ENCODE data around the gene CRTC1. TPM values are rescaled to one million over a fixed set of nuclear protein-coding genes. Genes with fewer than 3 reads are reported as not detected.

Gene CRTC1
- 4.3 TPM for total RNA-seq

- Histone ChIP-seq H3K4me1 (ENCODE audit: insufficient read depth, low read length) (peaks cover 46% of the 10 kb centered on the region), H3K4me3 (ENCODE audit: low read length) (peak within 1 kb of the TSS; percentile 53)
Observed at GRCh38 chr19:18683109-18683957, at the start of gene CRTC1. Gene CRTC1, plus strand, starts transcription at chr19:18683680. Its CDS starts 23 bp downstream, at chr19:18683703.

GRCh38 chr19:18634612-18635297, 48.7 kb upstream of the CRTC1 start:
- no peaks in the 10 kb centered on the region for H3K27me3 ChIP-seq (ENCODE audit: insufficient read depth, low read length)
- peaks cover 18% of the 10 kb centered on the region for H3K4me1 ChIP-seq (ENCODE audit: insufficient read depth, low read length)
- no peak overlapping the region for H3K4me3 ChIP-seq (ENCODE audit: low read length)
- no peaks in the 10 kb centered on the region for H3K9me3 ChIP-seq (ENCODE audit: low read depth, low read length)

More at GRCh38 chr19:18683109-18683957, at the start of gene CRTC1:
- Histone ChIP-seq H3K9me3 (ENCODE audit: low read depth, low read length) (no peaks in the 10 kb centered on the region), H3K27me3 (ENCODE audit: insufficient read depth, low read length) (no peaks in the 10 kb centered on the region)

GRCh38 chr19:18635831-18636182, 47.7 kb upstream of the CRTC1 start:
- Histone ChIP-seq H3K4me1 (ENCODE audit: insufficient read depth, low read length) (peaks cover 18% of the 10 kb centered on the region), H3K27me3 (ENCODE audit: insufficient read depth, low read length) (no peaks in the 10 kb centered on the region), H3K4me3 (ENCODE audit: low read length) (no peak overlapping the region), H3K9me3 (ENCODE audit: low read depth, low read length) (no peaks in the 10 kb centered on the region)

DNA sequence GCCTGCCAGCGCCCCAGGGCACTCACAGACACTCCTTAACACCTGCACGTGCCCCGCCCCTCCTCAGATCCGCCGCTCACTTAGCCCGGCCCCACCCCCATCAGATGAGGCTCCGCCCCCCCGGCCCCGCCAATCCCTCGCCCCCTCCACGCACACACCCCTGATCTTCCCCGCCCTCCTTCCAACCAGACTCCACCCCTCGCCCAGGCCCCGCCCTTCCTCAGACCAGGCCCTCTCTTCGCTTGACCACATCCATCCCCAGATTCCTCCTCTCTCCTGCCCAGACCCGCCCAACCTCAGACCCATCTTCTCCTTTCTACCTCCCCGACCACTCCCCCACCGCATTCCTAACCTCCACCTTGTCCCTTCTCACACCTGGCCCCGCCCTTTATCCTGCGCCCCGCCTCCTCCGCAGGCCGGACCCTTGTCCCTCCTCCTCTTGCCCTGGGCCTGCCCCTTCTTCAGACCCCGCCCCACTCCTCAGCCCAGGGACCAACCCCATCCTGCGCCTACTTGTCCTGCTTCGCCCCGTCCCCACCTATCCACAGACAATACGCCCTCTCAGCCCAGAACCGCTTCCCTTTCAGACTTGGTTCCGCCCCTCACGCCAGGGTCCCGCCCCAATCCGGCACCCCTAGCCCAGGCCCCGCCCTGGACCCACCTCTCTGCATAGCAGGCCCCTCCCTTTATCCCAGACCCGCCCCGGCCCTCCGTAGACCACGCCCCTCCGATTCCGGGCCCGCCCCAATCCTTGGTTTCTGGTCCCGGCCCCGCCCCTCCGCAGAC, 47.1 kb upstream of the CRTC1 start:
- peak overlapping the region; percentile 41 for H3K4me3 ChIP-seq (ENCODE audit: low read length)
- H3K27me3 ChIP-seq (ENCODE audit: insufficient read depth, low read length): no peaks in the 10 kb centered on the region
- H3K9me3 ChIP-seq (ENCODE audit: low read depth, low read length): no peaks in the 10 kb centered on the region
- peaks cover 18% of the 10 kb centered on the region for H3K4me1 ChIP-seq (ENCODE audit: insufficient read depth, low read length)

GRCh38 chr19:18636969-18637629, 46.4 kb upstream of the CRTC1 start, which contains the start of gene KLHL26:
Gene KLHL26, plus strand, starts transcription at chr19:18637028. Its CDS starts 27 bp downstream, at chr19:18637055.
- Histone ChIP-seq H3K27me3 (ENCODE audit: insufficient read depth, low read length) (no peaks in the 10 kb centered on the region), H3K4me3 (ENCODE audit: low read length) (peak within 1 kb of the TSS; percentile 59), H3K4me1 (ENCODE audit: insufficient read depth, low read length) (peaks cover 18% of the 10 kb centered on the region), H3K9me3 (ENCODE audit: low read depth, low read length) (no peaks in the 10 kb centered on the region)

DNA sequence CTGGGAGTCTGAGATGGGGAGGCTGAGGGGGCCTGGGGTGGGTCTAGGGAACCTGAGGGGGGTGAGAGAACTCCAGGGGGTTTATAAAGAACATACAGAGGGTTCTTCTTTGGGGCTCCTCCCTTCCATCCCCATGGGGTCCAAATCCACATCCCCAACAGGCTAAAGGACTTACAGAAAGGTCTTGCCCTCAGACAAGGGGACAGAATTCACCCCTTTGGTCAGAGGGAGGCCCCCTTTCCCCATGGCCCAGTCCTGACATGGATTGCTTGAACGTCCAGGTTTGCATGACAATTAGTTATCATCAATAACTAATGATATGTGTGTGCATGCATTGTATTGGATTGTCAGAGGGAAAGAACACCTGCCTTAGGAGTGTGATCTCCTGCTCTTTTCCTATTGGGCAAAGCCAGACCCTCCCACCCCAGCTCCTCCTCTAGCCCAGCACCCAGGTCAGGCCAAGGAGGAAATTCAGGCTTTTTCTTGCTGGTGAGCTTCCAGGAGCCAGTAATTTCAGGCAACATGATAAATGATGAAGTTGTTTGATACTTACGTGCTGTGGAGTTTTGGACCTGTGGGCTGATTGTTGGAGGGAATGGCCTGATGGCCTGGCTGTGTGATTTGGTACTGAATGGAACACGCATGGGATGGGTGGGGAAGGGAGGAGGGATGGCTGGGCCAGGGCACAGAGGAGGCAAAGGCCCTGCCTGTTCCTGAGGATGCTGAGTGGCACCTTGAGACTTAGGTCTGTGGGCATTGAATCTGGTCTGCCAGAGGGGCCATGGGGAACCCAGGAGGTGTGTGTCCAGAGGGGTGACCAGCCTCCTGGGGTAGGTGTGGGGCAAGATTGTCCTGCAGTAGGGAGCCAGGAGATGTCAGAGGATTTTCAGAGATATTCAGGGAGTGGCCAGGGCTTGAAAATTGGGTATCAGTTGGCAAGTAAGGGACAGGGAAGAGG, 45.5 kb upstream of the CRTC1 start:
- Histone ChIP-seq H3K9me3 (ENCODE audit: low read depth, low read length) (no peaks in the 10 kb centered on the region), H3K27me3 (ENCODE audit: insufficient read depth, low read length) (no peaks in the 10 kb centered on the region), H3K4me3 (ENCODE audit: low read length) (no peak overlapping the region), H3K4me1 (ENCODE audit: insufficient read depth, low read length) (peaks cover 18% of the 10 kb centered on the region)

GRCh38 chr19:18639706-18640243, 43.7 kb upstream of the CRTC1 start:
- H3K4me1 ChIP-seq (ENCODE audit: insufficient read depth, low read length): peaks cover 26% of the 10 kb centered on the region
- H3K4me3 ChIP-seq (ENCODE audit: low read length): no peak overlapping the region
- H3K27me3 ChIP-seq (ENCODE audit: insufficient read depth, low read length): no peaks in the 10 kb centered on the region
- H3K9me3 ChIP-seq (ENCODE audit: low read depth, low read length): no peaks in the 10 kb centered on the region

GRCh38 chr19:18644196-18645034, 39.1 kb upstream of the CRTC1 start:
- Histone ChIP-seq H3K4me3 (ENCODE audit: low read length) (no peak overlapping the region), H3K9me3 (ENCODE audit: low read depth, low read length) (no peaks in the 10 kb centered on the region)

DNA sequence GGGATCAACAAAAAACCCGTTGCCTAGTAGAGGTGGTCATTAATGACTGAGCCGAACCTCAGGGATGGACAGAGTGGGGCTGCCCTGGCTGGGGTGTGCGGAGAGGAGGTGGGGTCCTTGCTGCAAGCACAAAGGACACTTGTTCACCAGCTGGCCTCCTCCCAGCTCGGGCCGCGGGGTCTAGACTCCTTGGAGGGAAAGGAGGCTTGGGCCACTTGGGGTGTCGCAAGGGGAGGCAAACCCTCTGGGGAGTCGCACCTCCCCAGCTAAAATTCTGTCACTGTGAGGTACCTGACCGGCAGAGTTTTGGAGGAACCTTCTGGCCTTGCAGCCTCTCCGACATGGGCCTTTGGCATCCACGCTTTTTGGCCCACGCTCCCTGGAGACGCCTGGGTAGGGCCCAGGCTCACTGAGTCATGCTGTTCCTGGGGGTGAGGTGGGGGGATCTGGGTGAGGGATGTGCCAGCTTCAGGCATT, 38.4 kb upstream of the CRTC1 start:
- Histone ChIP-seq H3K27me3 (ENCODE audit: insufficient read depth, low read length) (no peaks in the 10 kb centered on the region), H3K4me1 (ENCODE audit: insufficient read depth, low read length) (peaks cover 28% of the 10 kb centered on the region), H3K9me3 (ENCODE audit: low read depth, low read length) (no peaks in the 10 kb centered on the region), H3K4me3 (ENCODE audit: low read length) (no peak overlapping the region)

More at GRCh38 chr19:18644196-18645034, 39.1 kb upstream of the CRTC1 start:
- no peaks in the 10 kb centered on the region for H3K27me3 ChIP-seq (ENCODE audit: insufficient read depth, low read length)
- peaks cover 22% of the 10 kb centered on the region for H3K4me1 ChIP-seq (ENCODE audit: insufficient read depth, low read length)

DNA sequence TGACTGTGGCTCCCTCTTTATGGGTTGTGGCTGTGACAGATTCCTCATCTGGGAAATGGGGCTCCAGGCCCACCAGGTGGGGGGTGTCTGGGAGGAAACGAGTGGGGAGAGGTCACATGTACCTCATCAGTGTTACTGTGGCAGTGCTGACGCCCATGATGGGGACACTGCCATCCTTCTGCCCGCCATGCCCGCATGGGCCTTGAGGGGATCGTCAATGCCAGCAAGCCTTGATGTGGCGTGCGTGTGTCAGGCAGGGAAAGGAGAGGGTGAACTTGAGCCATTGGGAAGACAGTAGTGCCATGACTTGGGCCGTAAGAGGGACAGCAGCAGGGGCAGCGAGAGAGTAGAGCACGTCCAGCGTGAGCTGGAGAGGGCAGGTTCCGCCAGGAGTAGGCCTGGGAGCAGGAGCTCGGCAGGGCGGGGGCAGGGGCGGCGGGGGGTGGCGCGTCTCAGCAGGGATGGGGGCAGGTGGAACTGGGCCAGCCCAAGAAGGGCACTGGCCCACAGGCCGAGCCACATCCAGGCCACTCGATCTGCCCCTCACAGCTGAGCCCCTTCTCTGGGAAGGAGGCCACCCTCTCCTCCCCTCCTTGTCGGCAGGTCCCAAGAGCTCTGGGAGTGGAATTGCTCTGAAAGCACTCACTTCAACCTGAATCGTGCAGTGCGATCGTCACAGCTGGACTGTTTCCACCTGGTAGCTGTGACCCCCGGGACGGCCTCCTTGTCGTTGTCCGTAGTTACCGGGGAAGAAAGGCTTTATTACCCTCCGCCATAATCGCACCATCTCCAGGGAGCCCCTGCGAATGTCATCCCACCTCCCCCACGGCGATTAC, 36.7 kb upstream of the CRTC1 start:
- Histone ChIP-seq H3K9me3 (ENCODE audit: low read depth, low read length) (no peaks in the 10 kb centered on the region), H3K4me1 (ENCODE audit: insufficient read depth, low read length) (peaks cover 30% of the 10 kb centered on the region), H3K27me3 (ENCODE audit: insufficient read depth, low read length) (no peaks in the 10 kb centered on the region), H3K4me3 (ENCODE audit: low read length) (no peak overlapping the region)

DNA sequence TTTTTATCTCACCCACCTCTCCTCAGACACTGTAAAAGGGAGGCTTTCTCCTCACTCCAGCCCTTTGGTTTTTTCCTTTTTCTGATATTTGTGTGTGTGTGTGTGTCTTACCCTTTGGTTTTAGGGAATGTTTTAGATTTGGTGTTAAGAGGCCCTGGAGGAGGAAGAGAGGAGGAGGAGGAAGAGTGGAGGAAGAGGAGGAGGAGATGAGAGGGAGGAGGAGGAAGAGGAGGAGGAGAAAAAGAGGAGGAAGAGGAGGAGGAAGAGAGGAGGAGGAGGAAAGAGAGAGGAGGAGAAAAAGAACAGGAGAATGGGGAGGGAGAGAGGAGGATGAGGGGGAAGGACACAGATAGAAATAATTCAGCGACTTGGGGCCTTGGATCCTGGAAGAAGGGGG, 36.1 kb upstream of the CRTC1 start:
- Histone ChIP-seq H3K9me3 (ENCODE audit: low read depth, low read length) (no peaks in the 10 kb centered on the region), H3K27me3 (ENCODE audit: insufficient read depth, low read length) (no peaks in the 10 kb centered on the region), H3K4me3 (ENCODE audit: low read length) (no peak overlapping the region), H3K4me1 (ENCODE audit: insufficient read depth, low read length) (peaks cover 30% of the 10 kb centered on the region)

- Histone ChIP-seq H3K4me1 (ENCODE audit: insufficient read depth, low read length) (peaks cover 30% of the 10 kb centered on the region), H3K27me3 (ENCODE audit: insufficient read depth, low read length) (no peaks in the 10 kb centered on the region), H3K9me3 (ENCODE audit: low read depth, low read length) (no peaks in the 10 kb centered on the region), H3K4me3 (ENCODE audit: low read length) (no peak overlapping the region)
Observed at GRCh38 chr19:18647807-18648206, 35.7 kb upstream of the CRTC1 start.
